GM19455 (cell line): ENCODE results near the gene STAT5A.
A peak's percentile ranks its signal among the peaks of the same experiment; 100 is the strongest.
"Not testable (repeated sequence)": the region's sequence is repeated elsewhere in the genome, so short reads cannot be mapped to it uniquely, and the experiment has no call there.

ENCODE experiments used
- ATAC-seq: cut with Tn5 transposase; IDR thresholded peaks from one replicate; pipeline ENCODE4 v1.9.1; 2021; ENCODE audit not compliant: unreplicated experiment

Gene STAT5A

GRCh38 chr17:42287977-42288802, at the start of gene STAT5A:
Gene STAT5A, plus strand, starts transcription at chr17:42288498. Its CDS starts 914 bp downstream, at chr17:42289412.
- no peak for ATAC-seq

GRCh38 chr17:42239576-42239975, 48.7 kb upstream of the STAT5A start:
- not testable (repeated sequence) for ATAC-seq

- no peak for ATAC-seq
These were observed 48.1 kb upstream of the STAT5A start for GRCh38 chr17:42240201-42240600.

DNA sequence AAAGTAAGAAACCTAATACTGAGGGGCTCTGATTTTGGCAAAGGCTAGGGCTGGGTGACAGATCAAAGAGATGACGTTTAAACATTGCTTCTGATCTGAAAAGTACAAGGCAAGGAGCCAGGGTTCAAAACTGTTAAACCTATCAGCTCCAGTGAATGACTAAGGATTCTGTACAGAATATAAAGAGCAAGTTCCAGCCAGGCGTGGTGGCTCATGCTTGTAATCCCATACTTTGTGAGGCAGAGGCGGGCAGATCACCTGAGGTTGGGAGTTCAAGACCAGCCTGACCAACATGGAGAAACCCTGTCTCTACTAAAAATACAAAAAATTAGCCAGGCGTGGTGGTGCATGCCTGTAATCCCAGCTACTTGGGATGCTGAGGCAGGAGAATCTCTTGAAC, 47.4 kb upstream of the STAT5A start:
- not testable (repeated sequence) for ATAC-seq

GRCh38 chr17:42241871-42242270, 46.4 kb upstream of the STAT5A start:
- ATAC-seq = no peak

- no peak for ATAC-seq
These were observed 44.8 kb upstream of the STAT5A start for GRCh38 chr17:42243493-42243982.

DNA sequence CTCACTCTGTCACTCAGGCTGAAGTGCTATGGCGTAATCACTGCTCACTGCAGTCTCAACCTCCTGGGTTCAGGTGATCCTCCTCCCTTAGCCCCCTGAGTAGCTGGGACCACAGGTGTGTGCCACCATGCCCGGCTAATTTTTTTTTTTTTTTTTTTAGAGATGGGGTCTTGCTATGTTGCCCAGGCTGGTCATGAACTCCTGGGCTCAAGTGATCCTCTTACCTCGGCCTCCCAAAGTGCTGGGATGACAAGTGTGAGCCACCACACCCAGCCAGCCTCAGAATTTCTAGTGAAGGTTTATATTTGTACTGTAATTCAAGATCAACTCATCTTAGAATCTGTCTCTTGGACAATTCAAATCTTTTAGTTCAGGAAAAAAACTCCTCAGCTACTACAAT, 44.2 kb upstream of the STAT5A start:
- ATAC-seq = not testable (repeated sequence)

- ATAC-seq = not testable (repeated sequence)
These were observed 43.1 kb upstream of the STAT5A start for GRCh38 chr17:42245183-42245582.

DNA sequence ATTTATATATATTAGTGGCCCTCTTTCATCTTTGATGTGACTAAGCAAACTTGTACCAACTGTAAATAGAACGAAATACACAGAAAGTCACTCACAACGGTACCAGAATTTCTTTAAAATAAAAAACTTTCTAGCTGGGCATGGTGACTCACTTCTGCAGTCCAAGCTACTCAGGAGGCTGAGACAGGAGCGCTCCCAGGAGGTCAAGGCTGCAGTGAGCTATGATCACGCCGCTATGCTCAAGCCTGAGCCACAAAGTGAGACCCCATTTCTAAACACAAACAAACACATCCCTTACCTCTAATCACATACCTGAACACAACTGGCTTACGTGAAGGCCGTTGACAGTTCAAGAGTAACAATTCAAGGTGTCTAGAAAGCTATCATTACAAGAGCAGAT, 41.8 kb upstream of the STAT5A start:
- no peak for ATAC-seq

GRCh38 chr17:42247734-42248133, 40.6 kb upstream of the STAT5A start:
- ATAC-seq = no peak

DNA sequence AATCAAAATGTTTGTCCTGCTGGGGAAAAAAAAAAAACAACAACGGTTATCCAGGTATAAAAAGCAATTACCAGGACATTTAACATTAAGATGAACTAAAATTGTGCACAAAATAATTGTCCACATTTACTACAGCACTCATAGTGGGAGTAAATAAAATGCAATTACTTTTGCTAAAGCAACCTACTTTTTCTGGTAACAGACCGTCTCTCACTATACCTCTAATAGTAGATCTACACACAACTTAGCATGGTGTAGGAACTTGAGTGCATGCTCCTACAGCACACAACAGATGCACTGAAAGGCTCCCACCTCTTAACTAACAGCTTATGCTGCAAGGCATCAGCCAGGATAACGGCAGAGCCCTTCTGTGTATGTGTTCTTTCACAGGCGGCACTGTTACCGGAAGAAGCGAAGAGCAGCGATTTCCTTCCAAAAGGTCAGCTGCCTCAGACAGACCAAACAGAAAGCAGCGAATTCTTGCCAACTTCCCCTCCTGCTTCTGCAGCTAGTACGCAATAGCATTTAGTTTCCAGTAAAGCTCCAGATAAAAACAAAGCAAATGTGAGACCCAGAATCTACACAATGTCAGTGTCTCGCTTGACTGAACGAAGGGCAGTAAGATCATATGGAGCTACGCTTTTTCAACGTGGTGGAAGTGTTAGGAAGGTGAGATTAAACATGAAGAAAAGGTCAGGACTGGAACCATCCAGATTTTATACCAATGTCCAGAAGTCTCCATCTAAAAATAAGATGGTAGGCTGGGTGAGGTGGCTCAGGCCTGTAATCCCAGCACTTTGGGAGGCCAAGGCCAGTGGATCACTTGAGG, 39.7 kb upstream of the STAT5A start:
- peak; percentile 68 for ATAC-seq

- ATAC-seq = no peak
These were observed 38.4 kb upstream of the STAT5A start for GRCh38 chr17:42249681-42250446.

- no peak for ATAC-seq
These were observed 37.2 kb upstream of the STAT5A start for GRCh38 chr17:42251115-42251514.

DNA sequence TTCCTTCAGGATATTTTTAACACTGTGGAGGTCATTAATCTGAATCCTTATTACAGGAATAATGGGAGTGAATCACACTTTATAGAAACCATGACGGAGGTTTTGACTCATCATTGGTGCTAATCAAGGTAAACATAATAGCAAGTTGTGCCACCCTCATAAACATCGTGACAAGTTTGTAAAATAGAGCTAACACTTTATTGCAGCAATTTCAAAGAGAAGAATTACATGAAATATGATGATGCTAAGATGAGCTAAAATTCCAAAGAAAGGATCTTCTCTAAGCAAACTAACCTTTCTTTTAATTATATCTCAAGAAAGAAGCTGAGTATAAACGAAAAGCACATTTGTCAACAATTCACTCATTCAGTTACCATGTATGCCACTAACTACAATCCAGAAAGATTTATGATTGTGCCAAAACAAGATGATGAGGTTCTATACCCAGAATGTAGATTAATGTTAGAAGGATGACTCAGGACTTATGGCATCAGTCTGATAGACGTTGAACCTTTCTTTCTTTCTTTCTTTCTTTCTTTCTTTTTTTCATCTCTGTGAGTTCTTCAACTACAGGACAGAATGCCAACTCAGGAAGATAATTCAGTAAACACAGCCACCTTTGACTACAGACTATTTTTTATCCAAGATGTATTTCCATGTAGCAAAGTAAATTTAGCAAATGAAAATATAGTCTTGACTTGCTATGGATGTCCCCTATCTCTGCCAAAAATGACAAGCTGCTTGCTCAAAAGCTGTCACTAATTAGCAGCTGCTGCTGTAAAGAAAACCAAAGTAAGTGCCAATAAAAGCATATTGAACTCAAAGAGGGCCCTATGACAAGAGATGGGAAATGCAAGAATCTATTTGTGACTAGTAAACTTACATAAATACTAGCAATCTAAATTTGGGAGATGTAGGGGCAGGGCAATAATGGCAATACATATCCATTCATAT, 35.4 kb upstream of the STAT5A start:
- ATAC-seq = no peak

DNA sequence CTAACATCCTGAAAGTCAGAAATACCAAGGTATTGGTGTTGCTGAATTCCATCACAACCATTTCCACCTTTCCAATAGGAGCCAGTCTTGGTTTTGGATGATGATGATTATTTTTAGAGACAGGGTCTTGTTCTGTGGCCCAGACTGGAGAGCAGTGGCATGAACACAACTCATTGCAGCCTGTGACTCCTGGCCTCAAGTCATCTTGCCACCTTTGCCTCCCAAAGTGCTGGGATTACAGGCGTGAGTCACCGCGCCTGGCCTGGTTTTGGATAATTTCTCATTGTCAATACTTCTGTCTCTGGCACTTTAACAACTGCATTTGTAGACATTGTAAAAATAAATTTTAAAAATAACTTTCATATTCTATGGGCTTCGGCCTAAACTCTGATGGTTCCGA, 34.7 kb upstream of the STAT5A start:
- no peak for ATAC-seq

GRCh38 chr17:42255445-42255844, 32.9 kb upstream of the STAT5A start:
- ATAC-seq = no peak

GRCh38 chr17:42260318-42260717, 28.0 kb upstream of the STAT5A start:
- ATAC-seq = no peak

DNA sequence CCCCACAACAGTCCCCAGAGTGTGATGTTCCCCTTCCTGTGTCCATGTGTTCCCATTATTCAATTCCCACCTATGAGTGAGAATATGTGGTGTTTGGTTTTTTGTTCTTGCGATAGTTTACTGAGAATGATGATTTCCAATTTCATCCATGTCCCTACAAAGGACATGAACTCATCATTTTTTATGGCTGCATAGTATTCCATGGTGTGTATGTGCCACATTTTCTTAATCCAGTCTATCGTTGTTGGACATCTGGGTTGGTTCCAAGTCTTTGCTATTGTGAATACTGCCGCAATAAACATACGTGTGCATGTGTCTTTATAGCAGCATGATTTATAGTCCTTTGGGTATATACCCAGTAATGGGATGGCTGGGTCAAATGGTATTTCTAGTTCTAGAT, 23.9 kb upstream of the STAT5A start:
- ATAC-seq = not testable (repeated sequence)

DNA sequence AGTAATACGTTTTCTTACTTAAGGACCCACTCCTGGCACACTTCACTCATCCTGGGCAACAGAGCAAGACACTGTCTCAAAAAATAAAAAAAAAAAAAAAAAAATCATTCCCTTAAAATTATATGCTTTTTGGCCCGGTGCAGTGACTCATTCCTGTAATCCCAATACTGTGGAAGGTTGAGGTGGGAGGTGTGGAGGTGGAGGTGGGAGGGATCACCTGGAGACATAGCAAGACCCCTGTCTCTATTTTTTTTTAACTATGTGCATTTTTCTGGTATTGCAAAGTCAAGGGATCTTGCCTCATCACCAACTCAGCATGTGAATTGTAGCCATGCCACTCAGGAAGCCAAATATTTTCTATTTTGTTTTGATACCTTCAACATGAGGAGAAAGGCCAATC, 21.8 kb upstream of the STAT5A start:
- ATAC-seq = no peak
